ENCODE results near the gene RAD51.

The RAD51 gene

DNA sequence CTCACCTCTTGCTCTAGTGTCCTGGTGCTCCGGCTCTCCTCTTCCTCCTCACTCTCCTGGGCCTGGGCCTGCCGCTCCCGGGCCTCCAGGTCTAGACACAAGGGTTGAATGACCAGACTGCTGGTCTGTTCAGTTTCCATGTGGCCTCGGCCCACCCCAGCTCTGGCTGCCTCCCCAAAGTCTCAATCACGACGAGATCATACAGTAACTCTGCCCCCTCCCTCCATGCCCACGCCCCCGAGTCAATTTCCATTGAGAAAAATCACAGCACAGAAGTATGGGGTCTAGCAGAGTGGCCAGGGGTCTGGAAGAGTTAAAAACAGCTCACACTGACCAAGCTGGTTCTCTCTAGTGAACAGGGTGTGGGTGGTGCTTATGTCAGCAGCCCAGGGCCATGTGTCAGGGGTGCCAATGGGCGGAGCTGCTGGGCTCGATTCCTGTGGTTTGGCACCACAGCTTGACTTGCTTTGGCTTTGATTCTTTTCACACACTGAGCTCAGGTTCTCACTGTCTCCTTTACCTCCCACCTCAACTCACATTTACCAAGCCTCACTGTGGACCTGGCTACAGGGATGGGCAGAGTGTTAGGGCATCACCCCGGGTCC is 81.7 kb downstream of the RAD51 start:
- peak in 1 of 2 donors; percentile 52 for DNase-seq (ENCODE audit: extremely low read depth in 1 of 2, low read depth in 1 of 2)

Data from stimulated activated CD8-positive, alpha-beta memory T cell treated with anti-CD3 and anti-CD28 coated beads, Interleukin-7, amount 100 ng/mL, for 48 hours (primary cell).